ENCODE measurements around the gene TAS2R9. TPM values are rescaled to one million over a fixed set of nuclear protein-coding genes. Genes with fewer than 3 reads are reported as not detected.

The TAS2R9 gene
- total RNA-seq, 1 donor from 2014 or later, result not detected

GRCh38 chr12:10847744-10848143 is 37.8 kb upstream of the TAS2R9 start:
- Histone ChIP-seq H3K4me3 (ENCODE audit: low read depth, low read length) (no peak overlapping the region), H3K36me3 (ENCODE audit: control insufficient read depth, insufficient read depth, low read length) (no peaks in the 10 kb centered on the region), H3K27me3 (ENCODE audit: control insufficient read depth, insufficient read depth, low read length) (no peaks in the 10 kb centered on the region)
- FAIRE-seq (no peak), DNase-seq (ENCODE audit: low read depth) (no peak)
- no peak for TF ChIP-seq CTCF (IDR thresholded peaks at IDR 0.05; ENCODE audit: insufficient read depth, low read length, severe bottlenecking)

GRCh38 chr12:10842862-10843261 is 32.9 kb upstream of the TAS2R9 start:
- TF ChIP-seq CTCF (IDR thresholded peaks at IDR 0.05; ENCODE audit: insufficient read depth, low read length, severe bottlenecking), result no peak
- no peaks in the 10 kb centered on the region for H3K36me3 ChIP-seq (ENCODE audit: control insufficient read depth, insufficient read depth, low read length)
- FAIRE-seq (no peak), DNase-seq (ENCODE audit: low read depth) (no peak)
- no peaks in the 10 kb centered on the region for H3K27me3 ChIP-seq (ENCODE audit: control insufficient read depth, insufficient read depth, low read length)
- H3K4me3 ChIP-seq (ENCODE audit: low read depth, low read length), result no peak overlapping the region

- TF ChIP-seq CTCF (IDR thresholded peaks at IDR 0.05; ENCODE audit: insufficient read depth, low read length, severe bottlenecking), result no peak
- H3K27me3 ChIP-seq (ENCODE audit: control insufficient read depth, insufficient read depth, low read length), result no peaks in the 10 kb centered on the region
- H3K4me3 ChIP-seq (ENCODE audit: low read depth, low read length), result no peak overlapping the region
- DNase-seq (ENCODE audit: low read depth) (no peak), FAIRE-seq (no peak)
- H3K36me3 ChIP-seq (ENCODE audit: control insufficient read depth, insufficient read depth, low read length), result no peaks in the 10 kb centered on the region
Observed at GRCh38 chr12:10838461-10838860, 28.5 kb upstream of the TAS2R9 start.

GRCh38 chr12:10829994-10830393 is 20.0 kb upstream of the TAS2R9 start:
- no peaks in the 10 kb centered on the region for H3K27me3 ChIP-seq (ENCODE audit: control insufficient read depth, insufficient read depth, low read length)
- H3K36me3 ChIP-seq (ENCODE audit: control insufficient read depth, insufficient read depth, low read length), result no peaks in the 10 kb centered on the region
- DNase-seq (ENCODE audit: low read depth), result no peak
- FAIRE-seq, result no peak
- H3K4me3 ChIP-seq (ENCODE audit: low read depth, low read length), result no peak overlapping the region
- TF ChIP-seq CTCF (IDR thresholded peaks at IDR 0.05; ENCODE audit: insufficient read depth, low read length, severe bottlenecking), result no peak

GRCh38 chr12:10826258-10826657 is 16.3 kb upstream of the TAS2R9 start, which contains the start of gene TAS2R10:
TSS of gene TAS2R10 (minus strand) at chr12:10826358. CDS start at chr12:10826269, 89 bp downstream.
- Histone ChIP-seq H3K4me3 (ENCODE audit: low read depth, low read length) (no peak within 1 kb of the TSS), H3K36me3 (ENCODE audit: control insufficient read depth, insufficient read depth, low read length) (no peaks in the 10 kb centered on the region), H3K27me3 (ENCODE audit: control insufficient read depth, insufficient read depth, low read length) (no peaks in the 10 kb centered on the region)
- FAIRE-seq, result no peak
- TF ChIP-seq CTCF (IDR thresholded peaks at IDR 0.05; ENCODE audit: insufficient read depth, low read length, severe bottlenecking), result no peak
- no peak for DNase-seq (ENCODE audit: low read depth)

- no peak for FAIRE-seq
- no peak for TF ChIP-seq CTCF (IDR thresholded peaks at IDR 0.05; ENCODE audit: insufficient read depth, low read length, severe bottlenecking)
Observed at GRCh38 chr12:10824957-10825356, 15.0 kb upstream of the TAS2R9 start.

More at GRCh38 chr12:10824957-10825356, 15.0 kb upstream of the TAS2R9 start:
- H3K27me3 ChIP-seq (ENCODE audit: control insufficient read depth, insufficient read depth, low read length), result no peaks in the 10 kb centered on the region
- no peak overlapping the region for H3K4me3 ChIP-seq (ENCODE audit: low read depth, low read length)
- H3K36me3 ChIP-seq (ENCODE audit: control insufficient read depth, insufficient read depth, low read length), result no peaks in the 10 kb centered on the region
- DNase-seq (ENCODE audit: low read depth), result no peak
